Measurements from ENCODE around the gene CEMIP. TPM values are rescaled to one million over a fixed set of nuclear protein-coding genes. Genes with fewer than 3 reads are reported as not detected.

The CEMIP gene
- total and polyA plus RNA-seq, 10 of the 15 experiments (the other 5 are each of a cell fraction or from before 2014, with no cell fraction given) = 0.01 to 0.44 (median 0.16) TPM; not detected in 6

MicroRNAs encoded within 50 kb of the gene (microRNA counts, 767-probe panel; counts per million panel counts)
- microRNA hsa-miR-549 = 3,540 counts per million, percentile 92 among the panel's probes with 10 or more counts

Small RNA genes within 50 kb of the gene (microRNA-seq; reads per million reads assigned to microRNA genes)
- not detected for gene MIR4514
- not detected for gene MIR549A

Small RNA genes within 50 kb of the gene (small RNA-seq; reads per million reads assigned to genes)
- gene MIR4514 = not detected
- not detected for gene MIR549A

Other genes with a start within 250 kb of the CEMIP start
- 3.3 TPM in 2 replicates for gene ABHD17C, start 84.1 kb upstream of the CEMIP start, total RNA-seq (2014; rRNA removed)
- gene ABHD17C, start 84.1 kb upstream of the CEMIP start, total RNA-seq (2014; rRNA removed; fragmentation: Illumina TruSeq; extraction: Trizol) = 4.8 and 4.9 TPM in 2 replicates
- gene ABHD17C, start 84.1 kb upstream of the CEMIP start, total RNA-seq (2021) = 11.0 and 12.2 TPM in 2 replicates
- gene ABHD17C, start 84.1 kb upstream of the CEMIP start, polyA plus RNA-seq (2011; rRNA removed) = 10.9 and 11.4 TPM in 2 replicates
- 11.3 and 12.0 TPM in 2 replicates for gene ABHD17C, start 84.1 kb upstream of the CEMIP start, polyA plus RNA-seq (2014; fragmentation: Illumina TruSeq; extraction: Trizol)
- gene ABHD17C, start 84.1 kb upstream of the CEMIP start, polyA plus RNA-seq (2014; fragmentation: Nextera tagmentation; extraction: Ambion mirVana) = 1 to 10 TPM; 4.9 to 6.2 TPM
- gene ABHD17C, start 84.1 kb upstream of the CEMIP start, polyA plus RNA-seq (2014; rRNA removed) = 6.8 and 6.9 TPM in 2 replicates
- 1 to 10 TPM in 1 of 2 experiments, under 1 TPM in 1; 0.92 to 1.3 TPM for gene ABHD17C, start 84.1 kb upstream of the CEMIP start, polyA plus RNA-seq (2016; fragmentation: Nextera tagmentation; extraction: Ambion mirVana)
- 21.8 and 22.7 TPM in 2 replicates for gene MESD, start 210.4 kb downstream of the CEMIP start, total RNA-seq (2014; rRNA removed)
- 25.2 and 27.5 TPM in 2 replicates for gene MESD, start 210.4 kb downstream of the CEMIP start, total RNA-seq (2014; rRNA removed; fragmentation: Illumina TruSeq; extraction: Trizol)
- 19.2 and 24.1 TPM in 2 replicates for gene MESD, start 210.4 kb downstream of the CEMIP start, total RNA-seq (2021)
- gene MESD, start 210.4 kb downstream of the CEMIP start, polyA plus RNA-seq (2011; rRNA removed) = 11.2 and 15.4 TPM in 2 replicates
- gene MESD, start 210.4 kb downstream of the CEMIP start, polyA plus RNA-seq (2014; fragmentation: Illumina TruSeq; extraction: Trizol) = 24.7 and 25.7 TPM in 2 replicates
- 10 to 100 TPM; 10.2 to 16.7 TPM for gene MESD, start 210.4 kb downstream of the CEMIP start, polyA plus RNA-seq (2014; fragmentation: Nextera tagmentation; extraction: Ambion mirVana)
- gene MESD, start 210.4 kb downstream of the CEMIP start, polyA plus RNA-seq (2014; rRNA removed) = 16.5 and 16.7 TPM in 2 replicates
- 10 to 100 TPM; 39.0 to 39.8 TPM for gene MESD, start 210.4 kb downstream of the CEMIP start, polyA plus RNA-seq (2016; fragmentation: Nextera tagmentation; extraction: Ambion mirVana)
- gene TLNRD1, start 221.6 kb downstream of the CEMIP start, total RNA-seq (2014; rRNA removed) = 19.9 and 25.5 TPM in 2 replicates
- 6.0 and 6.5 TPM in 2 replicates for gene TLNRD1, start 221.6 kb downstream of the CEMIP start, total RNA-seq (2014; rRNA removed; fragmentation: Illumina TruSeq; extraction: Trizol)
- 40.5 and 44.8 TPM in 2 replicates for gene TLNRD1, start 221.6 kb downstream of the CEMIP start, total RNA-seq (2021)
- 8.4 and 11.6 TPM in 2 replicates for gene TLNRD1, start 221.6 kb downstream of the CEMIP start, polyA plus RNA-seq (2011; rRNA removed)
- 4.8 and 6.6 TPM in 2 replicates for gene TLNRD1, start 221.6 kb downstream of the CEMIP start, polyA plus RNA-seq (2014; fragmentation: Illumina TruSeq; extraction: Trizol)
- 1 to 10 TPM; 2.5 to 5.7 TPM for gene TLNRD1, start 221.6 kb downstream of the CEMIP start, polyA plus RNA-seq (2014; fragmentation: Nextera tagmentation; extraction: Ambion mirVana)
- gene TLNRD1, start 221.6 kb downstream of the CEMIP start, polyA plus RNA-seq (2014; rRNA removed) = 26.7 and 31.5 TPM in 2 replicates
- 10 to 100 TPM in 1 of 2 experiments, 1 to 10 TPM in 1; 5.4 to 12.5 TPM for gene TLNRD1, start 221.6 kb downstream of the CEMIP start, polyA plus RNA-seq (2016; fragmentation: Nextera tagmentation; extraction: Ambion mirVana)

Measured in GM12878 (cell line).